Left ventricle myocardium superior (tissue), 1 donor: ENCODE data around the gene LRP8. TPM values are rescaled to one million over a fixed set of nuclear protein-coding genes. Genes with fewer than 3 reads are reported as not detected.
"Not testable (repeated sequence)": the region's sequence is repeated elsewhere in the genome, so short reads cannot be mapped to it uniquely, and the experiment has no call there.

Experiments used
- ATAC-seq: fragments of 200-7000 bp; cut with Tn5 transposase; one replicate; pipeline ENCODE4 v1.9.1; 2020; ENCODE audit warnings: mild to moderate bottlenecking, moderate library complexity
- DNase-seq: peaks from one replicate; pipeline ENCODE4 v3.0.0-alpha.2; 2020
- intact Hi-C: fragments of 100-400 bp; cut with micrococcal nuclease; formaldehyde crosslinking; loops from one replicate; pipeline ENCODE4 v1.11.0; 2022
- total RNA-seq: library from RNA; stranded (reverse); fragmentation: NEBNext Ultra II Directional; extraction: Animal tissue kit (Norgen Biotek cat#: 25700); gene quantifications from one replicate; pipeline ENCODE4 v1.2.1, GENCODE V29; 2021
- donor health status: DM: no; HTN: yes; CAD: no; lungs with severe emphysema.

LRP8 gene
- total RNA-seq, 1 donor from 2014 or later: 1.3 TPM

- DNase-seq, ATAC-seq: not testable (repeated sequence)
Measured at GRCh38 chr1:53206083-53206685, 121.7 kb downstream of the LRP8 start.

DNA sequence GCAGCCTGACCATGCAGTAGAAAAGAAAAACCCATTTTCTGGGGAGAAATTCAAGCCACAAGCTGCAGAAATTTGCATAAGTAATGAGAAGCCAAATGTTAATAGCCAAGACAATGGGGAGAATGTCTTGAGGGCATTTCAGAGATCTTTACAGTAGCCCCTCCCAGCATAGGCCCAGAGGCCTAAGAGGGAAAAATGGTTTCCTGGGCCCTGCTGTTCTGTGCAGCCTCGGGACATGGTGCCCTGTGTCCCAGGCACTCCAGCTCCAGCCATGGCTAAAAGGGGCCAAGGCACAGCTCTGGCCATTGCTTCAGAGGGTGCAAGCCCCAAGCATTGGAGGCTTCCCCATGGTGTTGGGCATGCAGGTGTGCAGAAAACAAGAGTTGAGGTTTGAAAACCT lies 122.4 kb downstream of the LRP8 start:
- intact Hi-C loops, ATAC-seq, DNase-seq: not testable (repeated sequence)

More at GRCh38 chr1:53206083-53206685, 121.7 kb downstream of the LRP8 start:
- intact Hi-C loops: not testable (repeated sequence)

GRCh38 chr1:53203466-53203865 lies 124.4 kb downstream of the LRP8 start:
- ATAC-seq: no peak
- no peak for DNase-seq
- intact Hi-C loops: no loop called here

DNA sequence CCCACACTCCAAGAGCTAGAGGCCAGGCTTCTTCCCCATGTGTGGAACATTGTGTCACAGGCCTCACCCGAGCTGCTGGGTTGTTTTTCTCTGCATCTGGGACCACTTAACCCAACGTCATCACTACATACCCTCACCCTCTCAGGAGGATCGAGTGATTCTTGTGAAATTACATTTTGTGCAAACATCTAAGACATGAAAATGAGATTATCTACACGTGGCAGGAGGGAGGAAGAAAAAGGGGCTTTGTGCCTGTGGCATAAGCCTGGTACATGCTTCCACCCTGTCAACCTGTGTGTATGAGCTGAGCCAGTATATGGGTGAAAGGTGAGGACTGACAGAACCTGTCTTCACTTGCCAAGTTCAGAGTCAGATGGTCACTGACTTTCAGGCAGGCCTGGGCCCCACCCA lies 129.6 kb downstream of the LRP8 start:
- ATAC-seq: peak; percentile 64
- intact Hi-C loops: no loop called here
- no peak for DNase-seq

DNA sequence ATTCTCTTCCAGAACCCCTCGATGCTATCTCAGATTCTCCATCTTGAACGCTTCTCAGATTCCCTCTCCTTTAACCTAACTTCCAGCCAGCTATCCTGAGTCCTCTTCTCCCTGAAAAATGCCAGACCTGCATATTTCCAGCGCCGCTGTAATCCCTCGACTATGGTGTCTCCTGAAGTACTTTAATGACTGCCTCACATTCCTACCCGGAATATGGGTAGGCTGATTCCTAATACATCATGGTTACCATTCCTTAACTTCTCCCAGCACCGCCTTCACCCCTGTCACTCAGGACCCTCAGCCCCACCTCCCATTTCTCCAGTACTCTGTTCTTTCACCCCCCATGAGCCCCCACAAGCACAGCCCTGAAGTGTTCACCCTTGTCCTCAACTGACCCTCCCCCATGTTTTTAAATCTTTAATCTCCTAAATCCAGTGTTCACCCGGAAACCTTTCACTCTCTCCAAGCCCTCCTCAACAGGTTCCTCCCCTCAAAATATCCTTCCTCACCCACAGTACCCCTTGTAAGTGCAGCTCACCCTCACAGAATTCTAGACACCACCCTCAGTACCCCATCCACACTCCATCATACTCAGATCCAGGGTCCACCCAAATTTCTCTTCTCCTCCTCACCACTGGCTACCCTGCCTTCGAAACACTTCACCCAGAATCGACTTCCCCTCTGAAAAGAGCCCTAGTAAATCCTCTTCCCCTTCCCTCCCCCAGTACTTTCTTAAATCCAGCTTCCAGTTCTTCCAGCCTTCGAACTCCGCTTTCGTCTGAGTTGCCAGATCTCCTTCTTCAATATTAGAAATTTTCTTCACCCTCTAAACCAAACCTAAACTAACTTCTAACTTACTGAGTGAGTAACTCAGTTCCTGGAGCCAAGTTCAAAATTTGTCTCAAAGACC lies 130.3 kb downstream of the LRP8 start:
- DNase-seq: no peak
- intact Hi-C loops: no loop called here
- ATAC-seq: peak; percentile 14

GRCh38 chr1:53196485-53197290 lies 131.2 kb downstream of the LRP8 start, which contains the start of gene CPT2:
Gene CPT2, plus strand, starts transcription at chr1:53196824. Its CDS starts 120 bp downstream, at chr1:53196944.
- intact Hi-C loops: no loop called here
- ATAC-seq (peak; percentile 95), DNase-seq (peak; percentile 98)

DNA sequence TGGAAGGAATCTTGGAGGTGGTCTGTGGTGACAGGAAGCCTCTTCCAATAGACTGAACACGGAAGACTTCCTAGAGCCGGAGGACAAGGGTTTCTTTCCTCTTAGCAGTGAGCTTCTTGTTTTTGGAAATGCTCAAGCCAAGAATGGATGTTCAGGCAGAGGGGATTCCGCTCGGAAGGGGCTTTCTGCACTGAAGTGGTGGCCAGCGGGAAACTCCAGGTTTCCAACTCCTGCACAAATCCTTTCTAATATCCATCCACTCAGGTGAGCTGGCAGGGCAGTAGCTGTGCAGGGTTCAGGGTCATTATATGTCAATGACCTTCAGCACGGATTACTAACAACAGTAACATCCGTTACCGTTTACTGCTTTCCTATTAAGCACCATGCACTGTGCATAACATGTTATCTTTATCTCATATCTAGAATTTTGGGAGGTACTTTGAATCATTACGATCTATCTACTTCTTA lies 131.8 kb downstream of the LRP8 start:
- intact Hi-C loops: no loop called here
- DNase-seq (no peak), ATAC-seq (peak; percentile 7)

DNA sequence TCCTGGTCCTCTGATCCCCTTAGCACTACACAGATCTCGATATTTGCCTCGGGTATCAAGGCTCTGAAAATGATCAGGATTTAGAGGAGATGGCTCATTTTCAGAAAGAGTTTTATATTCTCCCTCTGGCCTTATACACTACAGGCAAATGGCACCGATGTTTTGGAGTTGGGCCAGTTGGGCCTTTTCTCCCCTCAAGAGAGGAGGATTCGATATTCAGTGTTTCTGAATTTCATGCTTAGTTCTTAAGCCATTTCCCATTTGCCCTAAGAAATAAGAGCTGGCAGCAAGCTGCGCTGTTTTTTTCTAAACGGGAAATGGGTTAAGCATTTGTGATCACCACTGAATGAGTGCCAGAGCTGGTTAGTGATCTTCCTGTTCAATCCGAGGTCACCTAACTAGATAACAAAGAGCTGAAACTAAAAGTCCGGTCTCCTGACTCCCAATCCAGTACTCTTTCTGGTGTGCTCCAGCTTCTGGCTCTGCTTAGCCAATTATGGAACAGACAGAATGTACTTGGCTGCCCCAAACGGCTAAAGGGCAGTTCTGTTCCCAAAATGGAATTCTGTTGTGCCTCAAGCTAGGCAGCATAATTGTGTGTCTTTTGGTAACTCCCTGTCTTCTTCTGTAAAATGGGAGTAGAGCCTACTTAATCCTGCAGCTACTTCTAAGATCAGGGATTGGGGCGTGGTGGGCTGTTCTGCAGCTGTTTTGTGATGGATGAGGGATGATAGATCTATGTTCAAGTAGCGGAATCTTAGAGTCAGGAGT lies 132.4 kb downstream of the LRP8 start:
- intact Hi-C loops: no loop called here
- DNase-seq (no peak), ATAC-seq (no peak)

Other genes starting within 250 kb of the LRP8 start
- gene SLC1A7, start 185.4 kb downstream of the LRP8 start, total RNA-seq: 0.32 TPM
- gene CPT2, start 131.2 kb downstream of the LRP8 start, total RNA-seq: 31.0 TPM
- 56.4 TPM for gene CZIB, start 107.4 kb downstream of the LRP8 start, total RNA-seq
- 25.0 TPM for gene MAGOH, start 89.6 kb downstream of the LRP8 start, total RNA-seq
- gene DMRTB1, start 131.3 kb upstream of the LRP8 start, total RNA-seq: not detected